ENCODE data around the gene ARGLU1.

DNA sequence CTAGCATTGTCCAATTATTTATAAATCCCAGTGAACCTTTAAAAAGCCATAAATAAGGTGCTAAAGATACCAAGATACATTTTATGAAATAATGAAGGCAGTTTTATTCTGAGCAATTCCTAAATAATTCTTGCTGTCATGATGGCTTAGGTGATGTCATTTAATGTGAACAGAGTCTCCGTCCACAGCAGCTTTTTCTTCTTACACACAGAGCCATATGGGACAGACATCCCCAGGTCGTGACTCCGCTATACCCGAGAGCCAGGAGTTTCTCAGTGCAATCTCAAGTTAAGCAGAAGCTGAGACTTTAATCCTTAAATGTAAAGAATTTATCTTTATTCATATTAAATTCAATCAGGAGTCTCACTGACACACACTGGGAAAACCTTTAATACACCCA is 62.2 kb downstream of the ARGLU1 start:
- TF ChIP-seq, protein P1, sequence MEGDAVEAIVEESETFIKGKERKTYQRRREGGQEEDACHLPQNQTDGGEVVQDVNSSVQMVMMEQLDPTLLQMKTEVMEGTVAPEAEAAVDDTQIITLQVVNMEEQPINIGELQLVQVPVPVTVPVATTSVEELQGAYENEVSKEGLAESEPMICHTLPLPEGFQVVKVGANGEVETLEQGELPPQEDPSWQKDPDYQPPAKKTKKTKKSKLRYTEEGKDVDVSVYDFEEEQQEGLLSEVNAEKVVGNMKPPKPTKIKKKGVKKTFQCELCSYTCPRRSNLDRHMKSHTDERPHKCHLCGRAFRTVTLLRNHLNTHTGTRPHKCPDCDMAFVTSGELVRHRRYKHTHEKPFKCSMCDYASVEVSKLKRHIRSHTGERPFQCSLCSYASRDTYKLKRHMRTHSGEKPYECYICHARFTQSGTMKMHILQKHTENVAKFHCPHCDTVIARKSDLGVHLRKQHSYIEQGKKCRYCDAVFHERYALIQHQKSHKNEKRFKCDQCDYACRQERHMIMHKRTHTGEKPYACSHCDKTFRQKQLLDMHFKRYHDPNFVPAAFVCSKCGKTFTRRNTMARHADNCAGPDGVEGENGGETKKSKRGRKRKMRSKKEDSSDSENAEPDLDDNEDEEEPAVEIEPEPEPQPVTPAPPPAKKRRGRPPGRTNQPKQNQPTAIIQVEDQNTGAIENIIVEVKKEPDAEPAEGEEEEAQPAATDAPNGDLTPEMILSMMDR (conservative IDR thresholded peaks at IDR 0.05 in 1 of 2, IDR thresholded peaks at IDR 0.05 in 1 of 2; ENCODE audit: extremely low read depth in 1 of 2, insufficient read depth in 1 of 2, low read depth in 1 of 2, low read length in 2 of 2) = no peak
- no peak for TF ChIP-seq EZH2 (IDR thresholded peaks at IDR 0.05; ENCODE audit: borderline replicate concordance, low read length)

Measured in mammary epithelial cell (primary cell).